HG03439 (cell line): Measurements from ENCODE around the gene NELFA.
A peak's percentile ranks its signal among the peaks of the same experiment; 100 is the strongest.
"Not testable (repeated sequence)": the region's sequence is repeated elsewhere in the genome, so short reads cannot be mapped to it uniquely, and the experiment has no call there.

Experiments used
- ATAC-seq: cut with Tn5 transposase; IDR thresholded peaks from one replicate; pipeline ENCODE4 v1.9.1; 2021; ENCODE audit warnings: mild to moderate bottlenecking, moderate library complexity; ENCODE audit not compliant: unreplicated experiment

Gene NELFA

DNA sequence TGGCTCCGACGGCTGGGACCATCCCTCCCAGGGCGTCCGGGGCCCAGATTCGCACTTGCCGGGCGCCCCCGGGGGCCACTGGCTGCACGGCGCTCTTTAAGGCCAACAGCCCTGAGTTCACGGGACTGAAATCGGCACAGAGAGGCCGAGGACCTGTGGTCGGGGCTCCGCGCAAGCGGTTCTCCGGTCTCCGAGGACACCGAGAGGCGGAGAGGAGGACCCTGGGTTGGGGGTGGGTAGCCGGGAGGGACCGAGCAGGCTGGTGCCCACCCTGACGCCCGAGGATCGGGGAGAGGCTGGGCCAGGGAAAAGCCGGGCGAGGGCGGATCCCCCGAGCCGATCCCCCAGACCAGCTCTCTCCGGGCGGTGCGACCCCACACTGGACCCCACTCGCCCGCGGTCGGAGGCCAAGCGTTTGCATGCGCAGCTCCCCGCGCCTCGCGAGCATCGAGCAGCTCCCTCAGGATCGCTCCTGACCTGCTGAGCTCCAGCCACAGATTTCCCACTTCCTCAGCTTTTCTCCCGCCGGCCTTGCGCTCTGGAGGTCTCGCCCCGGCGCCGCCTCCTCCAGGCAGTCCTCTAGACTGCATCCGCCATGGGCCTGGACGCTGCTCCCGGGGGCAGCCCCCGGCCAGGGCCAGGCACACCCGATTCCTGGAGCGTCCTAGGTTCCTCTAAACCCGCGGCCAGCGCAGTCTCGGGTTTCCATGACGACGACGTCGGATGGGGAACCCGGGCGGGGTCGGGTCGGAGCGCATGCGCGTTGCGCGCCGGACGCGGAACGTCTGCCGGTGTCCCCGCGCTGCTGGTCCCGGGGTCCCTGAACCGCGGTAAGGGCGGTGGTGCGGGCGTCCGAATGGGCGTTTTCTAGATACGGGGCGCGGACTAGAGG, 32.7 kb upstream of the NELFA start:
- peak; percentile 64 for ATAC-seq

DNA sequence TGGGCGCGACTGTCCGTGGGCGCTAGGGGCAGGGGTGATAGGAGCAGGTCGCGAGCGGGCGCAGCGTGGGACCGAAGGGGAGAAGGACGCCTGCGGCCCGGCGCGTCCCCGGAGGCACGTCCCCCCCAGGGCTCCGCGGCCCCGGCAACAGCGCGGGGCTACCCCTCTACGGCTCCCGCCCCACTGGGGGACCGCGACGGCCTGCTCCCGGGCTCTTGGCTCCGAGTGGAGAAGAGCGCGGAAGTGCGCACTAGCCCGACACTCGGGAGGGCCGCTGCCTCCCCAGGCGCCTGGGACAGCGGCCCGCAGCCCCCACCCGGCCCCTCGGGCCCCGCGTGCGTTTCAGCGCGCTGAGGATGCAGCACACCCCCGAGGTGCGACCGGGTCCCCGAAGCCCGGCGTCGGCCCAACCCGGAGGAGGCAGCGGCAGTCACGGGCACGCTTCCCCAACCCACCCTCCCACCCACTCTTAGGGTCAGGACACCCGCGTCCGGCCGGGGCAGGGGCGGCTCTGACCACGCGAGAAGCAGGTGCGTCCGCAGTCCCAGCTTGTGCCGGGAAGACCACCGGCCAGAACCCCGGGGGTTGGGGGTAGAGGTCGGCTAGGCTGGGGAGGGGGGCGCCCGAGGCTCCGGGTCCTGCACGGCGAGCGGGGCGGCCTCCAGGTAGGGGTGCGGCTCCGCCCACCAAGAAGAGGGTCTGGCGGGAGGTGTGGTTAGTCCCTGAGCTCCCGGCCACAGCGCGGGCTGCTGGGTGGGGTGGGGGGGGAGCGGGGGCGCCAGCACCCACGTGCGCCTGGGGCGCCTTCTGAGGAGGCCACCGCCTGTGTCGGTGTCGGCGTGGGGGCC, 31.8 kb upstream of the NELFA start:
- ATAC-seq, result no peak

DNA sequence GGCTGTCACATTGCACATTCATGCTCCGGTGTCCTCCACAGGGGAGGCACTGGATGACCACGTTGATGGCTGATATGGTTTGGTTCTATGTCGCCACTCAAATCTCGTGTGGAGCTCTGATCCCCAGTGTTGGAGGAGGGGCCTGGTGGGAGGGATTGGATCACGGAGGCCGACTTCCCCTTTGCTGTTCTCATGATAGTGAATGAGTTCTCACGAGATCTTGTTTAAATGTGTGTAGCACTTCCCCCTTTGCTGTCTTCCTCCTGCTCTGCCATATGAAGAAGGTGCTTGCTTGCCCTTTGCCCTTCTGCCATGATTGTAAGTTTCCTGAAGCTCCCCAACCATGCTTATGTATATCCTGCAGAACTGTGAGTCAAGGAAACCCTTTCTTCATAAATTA, 28.1 kb upstream of the NELFA start:
- ATAC-seq, result no peak

DNA sequence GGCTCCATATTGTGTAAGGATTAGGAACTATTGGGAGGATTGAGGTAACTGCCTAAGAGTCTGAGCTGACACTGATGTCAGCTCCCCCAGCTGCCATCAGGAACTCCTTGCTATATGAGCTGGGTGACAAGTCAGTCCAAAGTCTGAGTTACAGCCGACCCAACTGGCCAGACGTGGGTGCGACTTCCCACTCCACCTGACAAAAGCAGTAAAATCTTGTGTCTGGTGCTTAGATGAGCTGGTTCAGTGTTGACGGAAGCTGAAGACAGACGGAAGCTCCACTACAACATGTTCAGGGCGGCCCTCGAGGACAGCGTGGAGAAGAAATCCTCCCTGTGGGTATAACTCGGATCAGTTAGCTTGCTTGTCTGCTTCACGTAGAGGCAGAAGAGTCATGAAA, 27.6 kb upstream of the NELFA start:
- ATAC-seq, result no peak

DNA sequence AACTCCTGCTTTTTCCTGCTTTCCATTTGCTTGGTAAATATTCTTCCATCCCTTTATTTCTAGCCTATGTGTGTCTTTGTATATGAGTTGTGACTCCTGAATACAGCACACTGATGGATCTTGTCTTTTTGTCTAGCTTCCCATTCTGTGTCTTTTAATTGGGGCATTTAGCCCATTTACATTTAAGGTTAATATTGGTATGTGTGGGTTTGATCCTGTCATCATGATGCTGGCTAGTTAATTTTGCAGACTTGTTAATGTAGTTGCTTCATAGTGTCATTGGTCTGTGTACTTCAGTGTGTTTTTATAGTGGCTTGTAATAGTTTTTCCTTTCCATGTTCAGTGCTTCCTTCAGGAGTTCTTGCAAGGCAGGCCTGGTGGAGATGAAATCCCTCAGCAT, 22.4 kb upstream of the NELFA start:
- not testable (repeated sequence) for ATAC-seq

DNA sequence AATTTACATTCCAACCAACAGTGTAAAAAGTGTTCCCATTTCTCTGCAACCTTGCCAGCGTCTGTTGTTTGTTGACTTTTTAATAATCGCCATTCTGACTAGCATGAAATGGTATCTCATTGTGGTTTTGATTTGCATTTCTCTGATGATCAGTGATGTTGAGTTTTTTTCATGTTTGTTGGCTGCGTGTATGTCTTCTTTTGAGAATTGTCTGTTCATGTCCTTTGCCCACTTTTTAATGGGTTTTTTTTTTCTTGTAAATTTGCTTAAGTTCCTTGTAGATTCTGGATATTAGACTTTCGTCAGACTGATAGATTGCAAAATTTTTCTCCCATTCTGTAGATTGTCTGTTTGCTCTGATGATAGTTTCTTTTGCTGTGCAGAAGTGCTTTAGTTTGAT, 18.3 kb upstream of the NELFA start:
- not testable (repeated sequence) for ATAC-seq

DNA sequence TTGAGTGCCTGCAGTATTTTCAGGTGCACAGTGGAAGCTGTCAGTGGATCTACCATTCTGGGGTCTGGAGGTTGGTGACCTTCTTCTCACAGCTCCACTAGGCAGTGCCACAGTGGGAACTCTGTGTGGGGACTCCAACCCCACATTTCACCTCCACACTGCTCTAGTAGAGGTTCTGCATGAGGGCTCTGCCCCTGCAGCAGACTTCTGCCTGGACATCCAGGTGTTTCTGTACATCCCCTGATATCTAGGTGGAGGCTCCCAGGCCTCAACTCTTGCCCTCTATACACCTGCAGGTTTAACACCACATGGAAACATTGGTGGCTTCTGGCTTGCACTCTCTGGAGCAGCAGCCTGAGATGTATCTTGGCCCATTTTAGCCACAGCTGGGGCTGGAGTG, 17.0 kb upstream of the NELFA start:
- no peak for ATAC-seq

DNA sequence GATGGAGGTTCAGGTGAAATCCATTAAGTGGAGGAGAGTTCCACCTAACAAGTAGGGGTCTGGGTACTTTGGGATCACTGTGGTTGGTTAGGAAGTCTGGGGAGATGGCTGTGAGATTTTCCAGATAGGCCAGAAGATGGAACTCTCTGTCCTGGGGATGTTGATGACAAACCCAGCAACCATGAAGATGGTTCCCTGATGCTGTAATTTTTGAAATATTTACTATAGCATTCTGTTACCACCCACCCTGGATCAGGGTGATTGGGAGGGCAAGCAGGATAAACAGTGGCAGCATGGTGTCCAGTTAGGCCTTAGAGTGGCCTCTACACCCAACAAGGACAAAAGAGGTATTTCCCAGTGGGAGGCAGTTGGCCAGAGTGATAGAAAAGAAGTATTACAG, 15.9 kb upstream of the NELFA start:
- no peak for ATAC-seq

DNA sequence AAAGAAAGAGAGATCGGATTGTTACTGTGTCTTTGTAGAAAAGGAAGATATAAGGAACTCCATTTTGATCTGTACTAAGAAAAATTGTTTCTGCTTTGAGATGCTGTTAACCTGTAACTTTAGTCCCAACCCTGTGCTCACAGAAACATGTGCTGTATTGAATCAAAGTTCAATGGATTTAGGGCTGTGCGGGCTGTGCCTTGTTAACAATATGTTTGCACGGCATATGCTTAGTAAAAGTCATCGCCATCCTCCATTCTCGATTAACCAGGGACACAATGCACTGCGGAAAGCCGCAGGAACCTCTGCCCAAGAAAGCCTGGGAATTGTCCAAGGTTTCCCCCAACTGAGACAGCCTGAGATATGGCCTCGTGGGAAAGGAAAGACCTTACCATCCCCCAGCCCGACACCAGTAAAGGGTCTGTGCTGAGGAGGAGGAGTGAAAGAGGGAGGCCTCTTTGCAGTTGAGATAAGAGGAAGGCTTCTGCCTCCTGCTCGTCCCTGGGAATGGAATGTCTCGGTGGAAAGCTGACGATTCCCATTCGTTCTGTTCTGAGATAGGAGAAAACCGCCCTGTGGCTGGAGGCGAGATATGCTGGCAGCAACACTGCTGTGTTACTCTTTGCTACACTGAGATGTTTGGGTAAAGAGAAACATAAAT, 12.7 kb upstream of the NELFA start:
- ATAC-seq, result not testable (repeated sequence)

DNA sequence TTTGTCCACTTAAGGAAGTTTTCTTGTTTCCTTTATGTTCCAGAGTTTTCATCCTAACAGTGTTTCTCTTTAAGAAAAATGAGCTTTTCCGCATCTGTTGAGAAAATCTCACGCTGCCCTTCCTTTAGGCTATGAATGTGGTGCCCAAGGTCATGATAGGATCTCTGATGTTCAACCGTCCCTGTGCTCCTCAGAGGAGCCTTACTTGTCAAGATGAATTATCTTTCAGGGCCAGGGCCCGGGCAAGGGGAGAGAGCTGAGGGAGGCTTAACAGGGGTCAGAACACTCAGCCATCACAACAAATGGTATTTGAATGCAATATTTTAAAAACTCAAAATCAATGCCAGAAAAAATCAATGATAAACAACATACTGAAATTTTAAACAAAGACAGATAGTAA, 6.2 kb upstream of the NELFA start:
- ATAC-seq, result no peak

DNA sequence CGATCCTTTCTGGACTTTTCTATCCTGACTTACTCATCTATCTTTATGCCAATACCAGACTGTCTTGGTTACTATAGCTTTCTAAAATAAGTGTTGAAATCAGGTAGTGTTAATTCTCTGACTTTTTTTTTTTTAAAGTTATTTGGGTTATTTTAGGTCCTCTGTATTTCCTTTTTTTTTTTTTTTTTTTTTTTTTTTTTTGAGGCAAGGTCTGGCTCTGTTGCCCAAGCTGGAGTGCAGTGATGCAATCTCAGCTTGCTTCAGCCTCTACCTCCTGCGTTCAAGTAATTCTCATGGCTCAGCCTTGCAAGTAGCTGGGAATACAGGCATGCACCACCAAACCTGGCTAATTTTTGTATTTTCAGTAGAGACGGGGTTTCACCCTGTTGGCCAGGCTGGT, 2.8 kb upstream of the NELFA start:
- no peak for ATAC-seq

DNA sequence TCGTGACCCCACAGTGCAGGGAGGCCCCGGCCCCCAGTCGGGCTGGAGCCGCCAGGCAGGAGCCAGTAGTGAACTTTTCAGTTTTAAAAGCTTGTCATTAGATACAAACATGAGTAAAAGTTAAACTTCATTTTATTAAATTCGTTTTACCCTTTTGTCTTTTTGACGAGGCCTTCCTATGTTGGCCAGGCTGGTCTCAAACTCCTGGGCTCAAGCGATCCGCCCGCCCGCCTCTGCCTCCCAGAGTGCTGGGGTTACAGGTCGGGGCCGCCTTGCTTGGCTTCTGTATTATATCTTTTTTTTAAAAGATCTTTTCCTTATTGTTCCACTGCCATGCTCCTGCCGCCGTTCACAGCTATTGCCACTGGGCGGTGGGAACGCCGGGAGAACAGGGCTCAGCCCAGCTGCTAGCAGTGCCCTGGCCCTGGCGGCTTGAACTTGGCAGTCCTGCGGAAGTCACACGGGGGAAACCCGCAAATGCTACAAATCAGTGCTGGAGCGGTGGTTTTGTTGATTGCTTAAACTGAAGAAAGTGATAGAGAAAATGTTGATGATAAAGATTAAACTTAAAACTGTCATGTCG, 968 bp upstream of the NELFA start:
- ATAC-seq, result no peak

DNA sequence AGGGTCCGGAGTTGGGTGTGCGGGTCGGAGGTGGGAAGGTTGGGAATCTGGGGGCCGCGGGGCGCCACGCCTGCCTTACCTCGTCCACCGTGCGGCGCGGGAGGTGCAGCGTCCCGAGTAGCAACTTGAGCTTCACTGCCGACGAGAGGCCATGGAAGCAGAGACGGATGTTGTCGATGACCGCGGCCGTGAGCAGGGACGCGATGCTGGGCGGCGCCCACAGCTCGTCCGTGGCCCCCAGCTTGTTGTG, 178 bp downstream of the NELFA start:
- no peak for ATAC-seq

DNA sequence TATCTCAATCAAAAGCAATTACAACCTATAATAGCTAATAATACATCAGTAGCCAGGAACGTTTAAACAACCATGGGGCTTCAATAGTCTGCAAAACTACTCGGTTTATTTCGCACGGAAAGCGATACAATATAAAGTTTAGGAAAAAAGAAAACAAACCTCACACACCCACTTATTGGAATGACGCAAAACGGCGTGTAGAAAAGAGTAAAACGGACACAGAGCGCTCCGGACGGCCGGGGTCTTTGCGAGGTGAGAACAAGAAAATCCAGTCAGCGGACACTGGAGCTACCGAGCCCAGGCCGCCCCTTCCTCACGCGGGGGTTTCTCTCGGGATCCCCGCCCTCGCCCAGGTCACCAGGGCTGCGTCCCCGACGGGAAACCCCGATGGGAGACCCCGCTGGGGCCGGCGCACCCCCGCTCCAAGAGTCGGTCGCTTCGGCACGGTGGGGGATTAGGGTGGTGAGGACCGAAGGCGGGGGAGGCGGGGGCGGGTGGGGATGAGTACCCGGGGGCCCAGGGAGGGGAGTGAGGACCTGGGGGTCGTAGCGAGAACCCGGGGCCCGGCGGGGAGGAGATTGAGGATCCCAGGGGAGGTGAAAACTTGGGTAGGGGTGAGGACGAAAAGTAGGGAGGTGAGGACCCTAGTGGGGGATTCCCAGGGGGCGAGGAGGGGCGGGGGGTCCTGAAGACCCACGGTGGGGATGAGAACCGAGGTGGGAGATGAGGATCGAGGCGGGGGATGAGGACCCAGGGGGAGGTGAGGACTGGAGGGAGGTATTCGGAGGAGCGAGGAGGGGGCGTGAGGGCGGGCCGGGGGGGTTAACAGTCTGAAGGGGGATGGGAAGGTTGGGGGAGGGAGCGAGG, 737 bp downstream of the NELFA start:
- no peak for ATAC-seq

DNA sequence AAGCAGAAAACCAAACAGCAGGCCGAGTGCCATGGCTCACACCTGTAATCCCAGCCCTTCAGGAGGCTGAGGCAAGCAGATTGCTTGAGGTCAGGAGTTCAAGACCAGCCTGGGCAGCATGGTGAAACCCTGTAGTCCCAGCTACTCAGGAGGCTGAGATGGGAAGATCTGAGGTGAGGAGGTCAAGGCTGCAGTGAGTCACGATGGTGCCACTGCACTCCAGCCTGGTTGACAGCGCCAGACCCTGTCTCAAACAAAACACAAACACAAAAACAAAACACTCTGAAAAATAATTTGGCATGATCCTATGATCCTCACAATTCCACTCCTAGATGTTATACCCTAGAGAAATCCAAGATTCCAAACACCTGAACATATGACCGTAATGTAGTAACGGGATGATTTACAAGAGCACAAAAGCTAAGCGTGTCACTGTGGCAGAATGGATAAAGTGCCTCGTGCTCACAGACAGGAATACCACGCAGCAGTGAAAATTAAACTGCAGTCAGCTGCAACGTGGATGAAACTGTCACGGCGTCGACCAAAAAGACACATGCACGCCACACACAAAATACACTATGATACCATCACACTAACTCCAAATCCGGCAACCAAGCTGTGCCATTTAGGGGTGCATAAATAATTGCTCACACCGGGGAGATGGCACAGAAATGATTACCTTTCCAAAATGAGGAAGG, 1.7 kb downstream of the NELFA start:
- ATAC-seq, result no peak

DNA sequence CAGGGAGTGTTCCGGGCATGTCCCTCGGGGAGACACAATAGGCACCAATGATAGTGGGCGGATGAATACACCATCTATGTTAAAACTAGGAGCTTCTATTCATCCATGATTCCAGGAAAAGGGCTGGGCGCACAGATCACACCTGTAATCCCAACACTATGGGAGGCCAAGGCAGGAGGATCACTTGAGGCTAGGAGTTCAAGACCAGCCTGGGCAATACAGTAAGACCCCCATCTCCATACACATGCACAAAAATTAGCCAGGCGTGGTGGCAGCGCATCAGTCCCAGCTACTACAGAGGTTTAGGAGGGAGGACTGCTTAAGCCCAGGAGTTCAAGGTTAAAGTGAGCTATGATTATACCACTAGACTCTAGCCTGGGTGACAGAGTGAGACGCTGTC, 2.4 kb downstream of the NELFA start:
- no peak for ATAC-seq

DNA sequence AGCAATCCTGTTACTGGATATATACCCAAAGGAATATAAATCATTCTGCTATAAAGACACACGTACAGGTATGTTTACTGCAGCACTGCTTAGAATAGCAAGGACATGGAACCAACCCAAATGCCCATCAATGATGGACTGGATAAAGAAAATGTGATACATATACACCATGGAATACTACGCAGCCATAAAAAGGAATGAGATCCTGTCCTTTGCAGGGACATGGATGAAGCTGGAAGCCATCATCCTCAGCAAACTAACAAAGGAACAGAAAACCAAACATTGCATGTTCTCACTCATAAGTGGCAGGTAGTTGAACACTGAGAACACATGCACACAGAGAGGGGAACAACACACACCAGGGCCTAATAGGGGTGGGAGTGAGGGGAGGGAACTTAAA, 5.4 kb downstream of the NELFA start:
- ATAC-seq, result not testable (repeated sequence)

DNA sequence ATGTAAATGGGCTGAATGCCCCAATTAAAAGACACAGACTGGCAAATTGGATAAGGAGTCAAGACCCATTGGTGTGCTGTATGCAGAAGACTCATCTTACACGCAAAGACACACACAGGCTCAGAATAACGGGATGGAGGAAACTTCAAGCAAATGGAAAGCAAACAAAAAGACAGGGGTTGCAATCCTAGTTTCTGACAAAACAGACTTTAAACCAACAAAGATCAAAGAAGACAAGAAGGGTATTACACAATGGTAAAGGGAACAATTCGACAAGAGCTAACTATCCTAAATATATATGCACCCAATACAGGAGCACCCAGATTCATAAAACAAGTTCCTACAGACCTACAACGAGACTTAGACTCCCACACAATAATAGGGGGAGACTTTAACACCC, 9.5 kb downstream of the NELFA start:
- not testable (repeated sequence) for ATAC-seq

DNA sequence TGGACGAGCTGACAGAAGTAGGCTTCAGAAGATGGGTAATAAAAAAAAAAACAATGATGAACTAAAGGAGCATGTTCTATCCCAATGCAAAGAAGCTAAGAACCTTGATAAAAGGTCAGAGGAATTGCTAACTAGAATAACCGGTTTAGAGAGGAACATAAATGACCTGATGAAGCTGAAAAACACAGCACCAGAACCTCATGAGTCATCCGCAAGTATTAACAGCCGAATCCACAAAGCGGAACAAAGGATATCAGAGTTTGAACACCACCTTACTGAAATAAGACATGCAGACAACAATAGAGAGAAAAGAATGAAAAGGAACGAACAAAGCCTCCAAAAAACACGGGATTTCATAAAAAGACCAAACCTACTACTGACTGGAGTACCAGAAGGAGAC, 10.5 kb downstream of the NELFA start:
- ATAC-seq, result no peak

DNA sequence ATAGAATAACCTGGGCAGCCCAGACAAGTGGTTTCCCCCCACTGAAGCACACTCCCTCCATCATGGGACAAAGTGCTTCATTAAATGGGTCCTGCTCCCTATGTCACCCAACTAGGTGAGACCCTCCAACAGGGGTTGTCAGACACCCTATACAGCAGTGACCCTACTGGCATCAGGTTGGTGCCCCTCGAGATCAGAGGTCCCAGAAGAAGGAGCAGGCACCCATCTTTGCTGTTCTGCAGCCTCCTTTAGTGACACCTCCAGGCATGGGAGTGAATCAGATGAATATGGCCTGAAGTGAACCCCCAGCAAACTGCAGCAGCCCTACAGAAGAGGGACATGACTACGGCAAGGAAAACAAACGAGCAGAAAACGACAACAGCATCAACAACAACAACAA, 11.1 kb downstream of the NELFA start:
- ATAC-seq, result no peak
